Measurements from ENCODE around the gene FLVCR1. TPM values are rescaled to one million over a fixed set of nuclear protein-coding genes. Genes with fewer than 3 reads are reported as not detected.

FLVCR1 gene
- total RNA-seq, 1 experiment from 2014 or later, result 67.9 TPM

GRCh38 chr1:212901290-212901689, 43.2 kb downstream of the FLVCR1 start (continued):
- no peak for TF ChIP-seq PREB (CRISPR knock-in tag; IDR thresholded peaks at IDR 0.05; ENCODE audit: borderline replicate concordance)
- TF ChIP-seq ZNF416 (CRISPR knock-in tag; IDR thresholded peaks at IDR 0.05), result no peak
- no peak for TF ChIP-seq RELA (CRISPR knock-in tag; IDR thresholded peaks at IDR 0.05; ENCODE audit: borderline replicate concordance)
- TF ChIP-seq ERG (CRISPR knock-in tag; IDR thresholded peaks at IDR 0.05), result no peak
- TF ChIP-seq FOXJ3 (CRISPR knock-in tag; IDR thresholded peaks at IDR 0.05; ENCODE audit: borderline replicate concordance), result no peak
- TF ChIP-seq NFATC4 (CRISPR knock-in tag; IDR thresholded peaks at IDR 0.05), result no peak
- TF ChIP-seq ZNF425 (CRISPR knock-in tag; conservative IDR thresholded peaks at IDR 0.05), result no peak
- no peak for TF ChIP-seq ZNF121 (CRISPR knock-in tag; IDR thresholded peaks at IDR 0.05)

GRCh38 chr1:212902054-212902453, 44.0 kb downstream of the FLVCR1 start:
- Mint-ChIP-seq H3K27me3 (ENCODE audit: low read depth) (no peaks in the 10 kb centered on the region; the same call in 1 of the 2 replicates), H3K9me3 (peaks cover 50% of the 10 kb centered on the region), H3K27ac (peak overlapping the region; percentile 46; the same call in 1 of the 2 replicates), H3K4me1 (peaks cover 60% of the 10 kb centered on the region), H3K4me3 (no peak overlapping the region), H3K36me3 (peaks cover 94% of the 10 kb centered on the region)
- ATAC-seq (no peak), DNase-seq (ENCODE audit: low spot score) (no peak)
- CTCF ChIA-PET, result interaction anchor here (0.6 kb wide), 1 partner anchor 38 kb away, joined by 3 read pairs; no protein-coding TSS in a partner anchor
- POLR2A ChIA-PET, result no interaction called here
- TF ChIP-seq GTF2I (CRISPR knock-in tag; conservative IDR thresholded peaks at IDR 0.05) (peak; percentile 56; the same call in 1 of the 2 replicates), MAX (CRISPR knock-in tag; IDR thresholded peaks at IDR 0.05) (no peak), E2F4 (CRISPR knock-in tag; IDR thresholded peaks at IDR 0.05; ENCODE audit: borderline replicate concordance, low read depth) (no peak)

GRCh38 chr1:212903664-212904063, 45.6 kb downstream of the FLVCR1 start:
- no peak for ATAC-seq
- ChIA-PET POLR2A (no interaction called here), CTCF (no interaction called here)
- H3K9me3 Mint-ChIP-seq, result peaks cover 50% of the 10 kb centered on the region
- H3K4me3 Mint-ChIP-seq, result no peak overlapping the region
- peak overlapping the region; percentile 84 for H3K27ac Mint-ChIP-seq
- DNase-seq (ENCODE audit: low spot score), result no peak
- H3K4me1 Mint-ChIP-seq, result peaks cover 69% of the 10 kb centered on the region
- no peaks in the 10 kb centered on the region; the same call in 1 of the 2 replicates for H3K27me3 Mint-ChIP-seq (ENCODE audit: low read depth)
- H3K36me3 Mint-ChIP-seq, result peaks cover 88% of the 10 kb centered on the region
- TF ChIP-seq ERG (CRISPR knock-in tag; IDR thresholded peaks at IDR 0.05) (no peak), JUN (CRISPR knock-in tag; IDR thresholded peaks at IDR 0.05) (no peak), EMX1 (CRISPR knock-in tag; IDR thresholded peaks at IDR 0.05) (no peak), GRHL2 (CRISPR knock-in tag; IDR thresholded peaks at IDR 0.05; ENCODE audit: insufficient replicate concordance, severe bottlenecking) (no peak), FOXK1 (CRISPR knock-in tag; IDR thresholded peaks at IDR 0.05) (no peak), TEAD4 (CRISPR knock-in tag; IDR thresholded peaks at IDR 0.05) (no peak), ATF3 (CRISPR knock-in tag; conservative IDR thresholded peaks at IDR 0.05) (no peak), ZNF138 (CRISPR knock-in tag; conservative IDR thresholded peaks at IDR 0.05) (no peak), PRRX2 (CRISPR knock-in tag; IDR thresholded peaks at IDR 0.05) (no peak), E2F1 (CRISPR knock-in tag; IDR thresholded peaks at IDR 0.05) (no peak)
